ENCODE measurements around the gene ANKRD13D.

The ANKRD13D gene

GRCh38 chr11:67276781-67277230 lies 12.3 kb upstream of the ANKRD13D start:
- peaks cover 2% of the 10 kb centered on the region for H3K36me3 Mint-ChIP-seq
- no peaks in the 10 kb centered on the region for H3K27me3 Mint-ChIP-seq
- H3K4me3 Mint-ChIP-seq = peak overlapping the region; percentile 86
- H3K27ac Mint-ChIP-seq = peak overlapping the region; percentile 100
- H3K9me3 Mint-ChIP-seq (ENCODE audit: low read depth) = no peaks in the 10 kb centered on the region
- peaks cover 76% of the 10 kb centered on the region for H3K4me1 Mint-ChIP-seq (ENCODE audit: low read depth)

DNA sequence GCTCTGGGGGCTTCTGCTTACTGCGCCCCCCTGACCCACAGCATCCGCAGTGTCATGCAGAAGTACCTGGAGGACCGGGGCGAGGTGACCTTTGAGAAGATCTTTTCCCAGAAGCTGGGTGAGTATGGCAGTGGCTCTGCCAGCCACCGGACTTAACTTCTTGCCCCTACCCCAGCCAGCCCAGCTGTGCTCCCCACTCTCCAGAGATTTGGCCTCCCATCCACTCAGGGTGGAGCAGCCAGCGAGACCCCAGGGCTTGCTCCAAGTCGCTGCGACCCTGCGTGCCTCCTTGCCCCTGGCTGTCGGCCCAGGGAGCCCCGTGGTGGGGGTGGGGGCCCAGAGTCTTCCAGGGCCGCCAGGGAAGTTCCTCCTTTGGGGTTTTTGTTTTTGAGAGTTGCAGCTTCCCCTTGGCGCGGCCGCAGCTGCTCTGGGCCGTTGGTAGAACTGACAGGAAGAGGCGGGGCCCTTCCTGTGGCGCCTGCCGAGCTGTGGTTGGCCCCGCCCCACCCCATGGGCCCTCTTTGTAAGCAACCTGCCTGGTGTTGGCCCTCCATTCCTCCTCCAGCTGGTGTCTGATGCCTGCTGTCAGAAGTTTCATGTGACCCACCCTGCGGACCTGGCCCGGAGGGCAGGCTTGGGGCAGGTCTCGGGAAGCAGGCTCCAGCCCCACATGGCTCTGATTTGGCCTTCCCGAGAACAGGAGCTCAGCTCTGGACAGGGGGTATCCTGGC lies 11.7 kb upstream of the ANKRD13D start:
- Mint-ChIP-seq H3K4me3 (peak overlapping the region; percentile 86), H3K36me3 (peaks cover 2% of the 10 kb centered on the region), H3K9me3 (ENCODE audit: low read depth) (no peaks in the 10 kb centered on the region), H3K27me3 (no peaks in the 10 kb centered on the region), H3K27ac (peak overlapping the region; percentile 100), H3K4me1 (ENCODE audit: low read depth) (peaks cover 73% of the 10 kb centered on the region)

GRCh38 chr11:67278135-67278938 lies 10.8 kb upstream of the ANKRD13D start:
- H3K4me3 Mint-ChIP-seq = peak overlapping the region; percentile 86
- H3K27me3 Mint-ChIP-seq = no peaks in the 10 kb centered on the region
- H3K36me3 Mint-ChIP-seq = peaks cover 2% of the 10 kb centered on the region
- no peaks in the 10 kb centered on the region for H3K9me3 Mint-ChIP-seq (ENCODE audit: low read depth)
- H3K4me1 Mint-ChIP-seq (ENCODE audit: low read depth) = peaks cover 66% of the 10 kb centered on the region
- peak overlapping the region; percentile 100 for H3K27ac Mint-ChIP-seq

DNA sequence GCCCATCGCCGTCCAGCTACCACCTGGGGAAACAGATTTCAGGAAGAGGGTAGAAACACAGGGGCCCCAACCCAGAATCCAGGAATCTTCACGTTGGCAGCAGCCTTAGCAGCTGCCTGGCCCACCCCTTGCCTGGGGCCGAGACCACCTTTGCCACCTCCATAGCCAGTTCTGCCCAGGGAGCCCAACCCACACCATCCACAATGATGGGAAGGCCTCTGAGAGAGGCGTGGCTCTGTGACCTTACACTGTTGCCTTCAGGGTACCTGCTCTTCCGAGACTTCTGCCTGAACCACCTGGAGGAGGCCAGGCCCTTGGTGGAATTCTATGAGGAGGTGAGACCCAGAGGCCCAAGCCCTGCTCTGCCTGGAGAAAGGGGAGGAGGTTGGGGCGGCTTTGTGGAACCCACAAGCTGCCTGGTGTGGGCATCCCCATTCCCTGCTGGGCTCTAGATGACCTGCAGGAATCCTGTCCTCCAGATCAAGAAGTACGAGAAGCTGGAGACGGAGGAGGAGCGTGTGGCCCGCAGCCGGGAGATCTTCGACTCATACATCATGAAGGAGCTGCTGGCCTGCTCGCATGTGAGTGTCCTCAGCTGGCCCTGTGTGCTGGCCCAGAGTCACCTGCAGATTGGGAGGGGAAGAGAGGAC lies 10.0 kb upstream of the ANKRD13D start:
- Mint-ChIP-seq H3K36me3 (peaks cover 2% of the 10 kb centered on the region), H3K9me3 (ENCODE audit: low read depth) (no peaks in the 10 kb centered on the region), H3K27ac (peak overlapping the region; percentile 92), H3K27me3 (no peaks in the 10 kb centered on the region), H3K4me1 (ENCODE audit: low read depth) (peaks cover 59% of the 10 kb centered on the region), H3K4me3 (peak overlapping the region; percentile 40)

DNA sequence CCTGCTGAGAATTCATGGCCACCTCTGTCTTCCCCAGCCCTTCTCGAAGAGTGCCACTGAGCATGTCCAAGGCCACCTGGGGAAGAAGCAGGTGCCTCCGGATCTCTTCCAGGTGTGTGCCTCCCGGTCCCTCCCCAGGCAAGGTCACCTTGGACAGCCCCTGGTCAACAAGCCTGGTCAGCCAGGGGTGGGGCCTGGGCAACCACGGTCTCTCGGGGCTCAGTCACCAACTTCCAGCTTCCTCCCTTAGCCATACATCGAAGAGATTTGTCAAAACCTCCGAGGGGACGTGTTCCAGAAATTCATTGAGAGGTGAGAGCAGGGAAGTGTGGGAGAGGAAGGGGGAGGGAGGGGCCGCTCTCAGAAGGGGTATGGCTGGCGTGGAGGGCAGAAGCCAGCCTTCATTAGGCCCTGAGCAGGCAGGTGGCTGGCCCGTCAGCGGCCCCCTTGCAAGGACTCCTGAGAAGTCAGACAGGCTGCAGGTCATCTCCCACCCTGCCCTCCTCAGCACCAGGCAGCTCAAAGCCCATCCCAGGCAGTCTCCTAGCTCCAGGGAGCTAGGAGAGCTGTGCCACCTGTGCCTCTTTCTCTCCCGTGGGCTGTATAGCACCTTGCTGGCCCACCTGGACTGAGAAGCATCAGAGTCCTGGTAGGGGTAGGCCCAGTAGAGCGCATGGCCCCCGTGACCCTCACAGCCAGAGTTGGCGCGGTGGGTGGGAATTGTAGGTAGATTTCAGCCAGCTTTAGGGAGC lies 9.3 kb upstream of the ANKRD13D start:
- H3K27me3 Mint-ChIP-seq = no peaks in the 10 kb centered on the region
- H3K36me3 Mint-ChIP-seq = peaks cover 2% of the 10 kb centered on the region
- no peaks in the 10 kb centered on the region for H3K9me3 Mint-ChIP-seq (ENCODE audit: low read depth)
- peaks cover 52% of the 10 kb centered on the region for H3K4me1 Mint-ChIP-seq (ENCODE audit: low read depth)
- H3K4me3 Mint-ChIP-seq = peak overlapping the region; percentile 40
- peak overlapping the region; percentile 92 for H3K27ac Mint-ChIP-seq

- H3K36me3 Mint-ChIP-seq = peaks cover 2% of the 10 kb centered on the region
- no peak overlapping the region for H3K4me3 Mint-ChIP-seq
- H3K27me3 Mint-ChIP-seq = no peaks in the 10 kb centered on the region
- H3K4me1 Mint-ChIP-seq (ENCODE audit: low read depth) = peaks cover 53% of the 10 kb centered on the region
- H3K9me3 Mint-ChIP-seq (ENCODE audit: low read depth) = no peaks in the 10 kb centered on the region
- peak overlapping the region; percentile 92 for H3K27ac Mint-ChIP-seq
These were observed 8.7 kb upstream of the ANKRD13D start for GRCh38 chr11:67280341-67280787.

DNA sequence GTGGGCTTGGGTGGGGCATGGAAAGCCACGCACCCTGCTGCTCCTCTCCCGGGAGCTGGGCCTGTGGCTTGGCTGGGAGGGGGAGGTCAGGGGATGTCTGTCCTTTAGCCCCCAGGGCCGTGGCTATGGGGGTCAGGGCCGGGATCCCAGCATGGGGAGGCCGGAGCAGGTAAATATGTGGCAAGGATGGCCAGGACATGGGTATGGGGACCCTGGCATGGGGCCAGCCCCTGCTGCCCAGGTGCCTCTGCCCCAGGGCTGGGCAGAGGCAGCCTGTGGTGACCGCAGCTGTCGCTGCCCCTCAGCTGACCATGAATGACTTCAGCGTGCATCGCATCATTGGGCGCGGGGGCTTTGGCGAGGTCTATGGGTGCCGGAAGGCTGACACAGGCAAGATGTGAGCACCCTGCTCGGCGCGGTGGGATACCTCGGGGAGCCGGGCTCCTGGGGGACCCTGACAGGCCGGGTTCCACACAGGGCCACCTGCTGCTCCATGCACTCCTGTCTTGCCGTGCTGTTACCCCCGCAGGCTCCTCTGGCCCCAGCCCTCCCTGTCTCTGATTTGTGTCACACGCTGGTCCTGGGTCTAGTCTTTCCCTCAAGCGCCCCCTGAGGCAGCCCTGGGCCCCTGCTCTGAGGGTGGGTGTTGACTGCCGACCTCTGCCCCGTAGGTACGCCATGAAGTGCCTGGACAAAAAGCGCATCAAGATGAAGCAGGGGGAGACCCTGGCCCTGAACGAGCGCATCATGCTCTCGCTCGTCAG lies 8.1 kb upstream of the ANKRD13D start:
- Mint-ChIP-seq H3K4me3 (no peak overlapping the region), H3K27ac (peak overlapping the region; percentile 92), H3K9me3 (ENCODE audit: low read depth) (no peaks in the 10 kb centered on the region), H3K27me3 (no peaks in the 10 kb centered on the region), H3K36me3 (peaks cover 2% of the 10 kb centered on the region), H3K4me1 (ENCODE audit: low read depth) (peaks cover 47% of the 10 kb centered on the region)

DNA sequence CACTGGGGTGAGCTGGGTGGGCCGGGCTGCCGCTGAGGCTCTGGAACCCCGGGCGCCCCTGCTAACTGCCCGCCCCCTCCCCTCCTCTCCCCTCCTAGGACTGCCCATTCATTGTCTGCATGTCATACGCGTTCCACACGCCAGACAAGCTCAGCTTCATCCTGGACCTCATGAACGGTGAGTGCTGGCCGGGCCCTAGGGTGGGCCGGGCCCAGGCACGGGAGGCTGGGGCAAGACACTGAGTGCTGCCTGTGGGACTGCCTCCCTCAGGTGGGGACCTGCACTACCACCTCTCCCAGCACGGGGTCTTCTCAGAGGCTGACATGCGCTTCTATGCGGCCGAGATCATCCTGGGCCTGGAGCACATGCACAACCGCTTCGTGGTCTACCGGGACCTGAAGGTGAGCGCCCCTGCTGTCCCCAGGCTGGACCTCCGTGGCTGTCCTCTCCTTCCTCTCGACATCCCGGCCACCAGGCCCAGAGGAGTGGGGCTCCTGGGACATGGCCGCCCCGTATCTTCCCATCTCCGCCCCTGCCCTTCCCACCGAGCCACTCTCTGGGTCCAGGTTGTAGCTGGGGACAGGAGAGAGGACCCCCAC lies 7.5 kb upstream of the ANKRD13D start:
- H3K27ac Mint-ChIP-seq = peak overlapping the region; percentile 41
- no peak overlapping the region for H3K4me3 Mint-ChIP-seq
- no peaks in the 10 kb centered on the region for H3K27me3 Mint-ChIP-seq
- peaks cover 43% of the 10 kb centered on the region for H3K4me1 Mint-ChIP-seq (ENCODE audit: low read depth)
- H3K36me3 Mint-ChIP-seq = peaks cover 2% of the 10 kb centered on the region
- H3K9me3 Mint-ChIP-seq (ENCODE audit: low read depth) = no peaks in the 10 kb centered on the region

DNA sequence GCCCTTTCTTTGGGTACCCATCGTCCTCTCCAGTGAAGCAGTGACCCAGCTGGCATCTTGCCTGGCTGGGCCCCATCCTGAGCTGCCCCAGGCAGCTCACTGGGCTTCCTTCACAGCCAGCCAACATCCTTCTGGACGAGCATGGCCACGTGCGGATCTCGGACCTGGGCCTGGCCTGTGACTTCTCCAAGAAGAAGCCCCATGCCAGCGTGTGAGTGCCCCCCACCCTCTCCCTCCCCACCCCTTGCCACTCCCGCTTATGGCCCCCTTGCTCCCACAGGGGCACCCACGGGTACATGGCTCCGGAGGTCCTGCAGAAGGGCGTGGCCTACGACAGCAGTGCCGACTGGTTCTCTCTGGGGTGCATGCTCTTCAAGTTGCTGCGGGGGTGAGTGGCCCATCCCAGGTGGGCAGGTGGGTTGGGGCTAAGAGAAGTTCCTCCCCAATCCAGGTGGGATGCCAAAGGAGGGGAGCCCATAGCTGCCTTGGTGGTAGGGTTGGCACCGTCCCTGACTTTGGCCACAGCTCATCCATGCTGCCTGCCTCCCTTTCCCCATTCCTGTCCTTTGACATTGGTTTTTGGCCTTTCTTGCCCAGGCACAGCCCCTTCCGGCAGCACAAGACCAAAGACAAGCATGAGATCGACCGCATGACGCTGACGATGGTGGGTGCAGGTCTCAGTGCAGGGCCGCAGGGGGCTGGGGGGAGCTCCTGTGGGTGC lies 6.8 kb upstream of the ANKRD13D start:
- H3K27ac Mint-ChIP-seq = peak overlapping the region; percentile 66
- H3K4me1 Mint-ChIP-seq (ENCODE audit: low read depth) = peaks cover 43% of the 10 kb centered on the region
- no peak overlapping the region for H3K4me3 Mint-ChIP-seq
- peaks cover 2% of the 10 kb centered on the region for H3K36me3 Mint-ChIP-seq
- no peaks in the 10 kb centered on the region for H3K9me3 Mint-ChIP-seq (ENCODE audit: low read depth)
- H3K27me3 Mint-ChIP-seq = no peaks in the 10 kb centered on the region

DNA sequence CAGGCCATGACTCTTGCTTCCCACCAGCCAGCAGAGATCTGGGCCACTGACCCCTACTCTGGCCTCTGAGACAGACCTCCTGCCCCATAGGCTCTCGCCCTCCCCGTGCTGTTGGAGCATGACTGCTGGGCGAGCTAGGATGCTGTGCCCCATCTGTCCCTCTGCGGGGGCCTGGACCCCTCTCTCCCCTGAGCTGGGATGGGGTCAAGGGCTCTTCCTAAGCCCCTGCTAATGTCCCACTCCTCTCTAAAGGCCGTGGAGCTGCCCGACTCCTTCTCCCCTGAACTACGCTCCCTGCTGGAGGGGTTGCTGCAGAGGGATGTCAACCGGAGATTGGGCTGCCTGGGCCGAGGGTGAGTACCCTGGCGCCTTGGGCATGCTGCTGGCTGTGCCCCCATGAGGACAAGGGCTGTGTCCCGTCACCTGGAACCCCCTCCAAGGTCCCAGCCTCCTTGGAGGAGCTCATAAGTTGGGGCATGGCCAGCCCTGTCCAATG lies 6.2 kb upstream of the ANKRD13D start:
- no peaks in the 10 kb centered on the region for H3K27me3 Mint-ChIP-seq
- H3K4me3 Mint-ChIP-seq = no peak overlapping the region
- H3K27ac Mint-ChIP-seq = no peak overlapping the region
- peaks cover 5% of the 10 kb centered on the region for H3K36me3 Mint-ChIP-seq
- H3K4me1 Mint-ChIP-seq (ENCODE audit: low read depth) = peaks cover 43% of the 10 kb centered on the region
- H3K9me3 Mint-ChIP-seq (ENCODE audit: low read depth) = no peaks in the 10 kb centered on the region

GRCh38 chr11:67283481-67283963 lies 5.6 kb upstream of the ANKRD13D start:
- H3K4me3 Mint-ChIP-seq = no peak overlapping the region
- H3K27me3 Mint-ChIP-seq = no peaks in the 10 kb centered on the region
- H3K36me3 Mint-ChIP-seq = peaks cover 5% of the 10 kb centered on the region
- no peak overlapping the region for H3K27ac Mint-ChIP-seq
- H3K4me1 Mint-ChIP-seq (ENCODE audit: low read depth) = peaks cover 44% of the 10 kb centered on the region
- no peaks in the 10 kb centered on the region for H3K9me3 Mint-ChIP-seq (ENCODE audit: low read depth)

GRCh38 chr11:67284811-67285540 lies 4.1 kb upstream of the ANKRD13D start:
- Mint-ChIP-seq H3K9me3 (ENCODE audit: low read depth) (no peaks in the 10 kb centered on the region), H3K27ac (no peak overlapping the region), H3K4me3 (peak overlapping the region; percentile 17), H3K36me3 (peaks cover 5% of the 10 kb centered on the region), H3K27me3 (no peaks in the 10 kb centered on the region), H3K4me1 (ENCODE audit: low read depth) (peaks cover 34% of the 10 kb centered on the region)

All from activated naive CD8-positive, alpha-beta T cell (primary cell).